MG63 (cell line): ENCODE measurements around the gene TXLNA. TPM values are rescaled to one million over a fixed set of nuclear protein-coding genes. Genes with fewer than 3 reads are reported as not detected.
"Not testable (repeated sequence)": the region's sequence is repeated elsewhere in the genome, so short reads cannot be mapped to it uniquely, and the experiment has no call there.

ENCODE experiments used
- DNase-seq: peaks from one replicate; pipeline ENCODE4 v3.0.0-alpha.2; 2020
- H3K27me3 ChIP-seq: fragments of 250-450 bp; sonication (Bioruptor Pico); 2 replicates; pipeline ENCODE4 v1.5.1; 2020; ENCODE audit warnings: mild to moderate bottlenecking, moderate library complexity
- H3K36me3 ChIP-seq: fragments of 250-450 bp; sonication (Bioruptor Pico); 2 replicates; pipeline ENCODE4 v1.5.1; 2020; ENCODE audit warnings: mild to moderate bottlenecking, moderate library complexity
- H3K4me3 ChIP-seq: fragments of 250-450 bp; sonication (Bioruptor Pico); 2 replicates; pipeline ENCODE4 v1.5.1; 2020; ENCODE audit warnings: mild to moderate bottlenecking, moderate library complexity
- H3K9me3 ChIP-seq: fragments of 250-450 bp; sonication (Bioruptor Pico); 2 replicates; pipeline ENCODE4 v1.5.1; 2020; ENCODE audit warnings: mild to moderate bottlenecking, moderate library complexity
- total RNA-seq: library from RNA; depleted of rRNA; stranded (reverse); fragments of >200 nt; shearing (Covaris generic); gene quantifications from 2 replicates; pipeline ENCODE4 v1.2.3, GENCODE V29; 2014; ENCODE audit warnings: low replicate concordance; rRNA removed

TXLNA gene
- total RNA-seq: 78.6 and 87.6 TPM in 2 replicates

DNA sequence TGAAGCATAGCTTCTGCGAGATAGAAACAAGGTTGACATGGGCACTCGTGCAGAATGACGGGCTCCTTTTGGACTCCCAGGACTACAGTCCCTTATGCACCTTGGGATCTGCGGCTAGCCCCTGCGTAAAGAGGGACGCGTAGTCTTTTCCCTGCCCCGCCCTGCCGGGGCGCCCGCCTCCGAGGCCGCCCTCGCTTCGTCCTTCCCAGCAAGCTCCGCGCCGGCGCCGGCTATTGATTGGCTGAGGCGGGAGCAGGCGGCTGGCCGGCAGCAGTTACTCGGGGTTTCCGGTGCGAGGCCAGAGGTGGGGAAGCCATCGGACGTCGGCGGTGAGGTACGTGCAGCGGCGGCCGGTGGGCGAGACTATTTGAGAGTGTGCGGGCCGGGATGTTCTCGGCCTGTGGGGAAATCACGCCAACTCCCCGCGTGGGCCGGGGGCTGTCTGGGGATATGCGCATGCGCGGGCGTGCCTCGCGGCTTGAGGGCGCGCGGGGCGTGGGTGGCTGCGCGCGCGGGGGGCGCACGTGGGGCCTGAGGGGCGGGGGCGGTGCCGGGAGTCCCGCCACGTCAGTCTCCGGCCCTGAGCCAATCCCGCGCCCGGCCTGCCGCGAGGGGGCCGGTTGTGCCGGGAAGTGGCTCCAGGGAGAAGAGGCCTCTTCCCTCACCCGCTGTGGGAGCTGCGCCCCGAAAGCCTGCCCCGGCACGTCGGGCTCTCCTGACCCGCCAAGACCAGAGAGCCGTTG, at the start of gene TXLNA:
Gene TXLNA (plus strand): TSS at position 233 of the 743 bp plus-strand sequence. CDS start 671 bp downstream, outside the sequence.
- Histone ChIP-seq H3K4me3 (peak within 1 kb of the TSS; percentile 97), H3K27me3 (no peaks in the 10 kb centered on the region), H3K9me3 (no peaks in the 10 kb centered on the region), H3K36me3 (peaks cover 43% of the 10 kb centered on the region)
- DNase-seq: peak; percentile 96

DNA sequence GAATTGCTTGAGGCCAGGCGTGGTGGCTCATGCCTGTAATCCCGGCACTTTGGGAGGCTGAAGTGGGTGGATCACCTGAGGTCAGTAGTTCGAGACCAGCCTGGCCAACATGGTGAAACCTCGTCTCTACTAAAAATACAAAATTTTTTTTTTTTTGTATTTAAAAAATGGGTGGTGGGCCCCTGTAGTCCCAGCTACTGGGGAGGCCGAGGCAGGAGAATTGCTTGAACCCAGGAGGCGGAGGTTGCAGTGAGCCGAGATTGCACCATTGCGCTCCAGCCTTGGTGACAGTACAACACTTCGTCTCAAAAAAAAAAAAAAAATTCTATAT, 45.6 kb upstream of the TXLNA start:
- not testable (repeated sequence) for DNase-seq, H3K9me3 ChIP-seq

GRCh38 chr1:32137111-32137510, 42.4 kb upstream of the TXLNA start:
- no peak overlapping the region for H3K4me3 ChIP-seq
- H3K27me3 ChIP-seq: no peaks in the 10 kb centered on the region
- H3K36me3 ChIP-seq: peaks cover 8% of the 10 kb centered on the region
- DNase-seq: no peak
- H3K9me3 ChIP-seq: no peaks in the 10 kb centered on the region

More for the DNA sequence above, 45.6 kb upstream of the TXLNA start:
- not testable (repeated sequence) for H3K27me3 ChIP-seq, H3K4me3 ChIP-seq
- peaks cover 11% of the 10 kb centered on the region for H3K36me3 ChIP-seq

DNA sequence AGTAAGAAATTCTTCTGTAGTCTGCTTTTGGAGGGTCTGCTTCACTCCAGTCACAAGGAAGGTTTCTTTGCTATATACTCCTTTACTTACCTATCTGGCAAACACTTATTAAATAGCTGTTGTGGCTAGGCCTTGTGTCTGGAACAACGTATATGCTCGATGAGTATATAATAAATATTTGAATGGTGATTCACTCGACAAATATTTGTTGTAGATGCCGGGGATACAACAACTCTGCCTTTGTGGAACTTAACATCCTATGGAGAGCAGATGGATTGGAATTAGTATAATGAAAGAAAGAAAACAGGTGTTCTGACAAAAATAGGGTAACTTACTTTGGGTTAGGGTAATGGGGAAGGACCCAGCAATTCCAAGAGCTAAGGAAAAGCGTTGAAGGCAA, 40.5 kb upstream of the TXLNA start:
- Histone ChIP-seq H3K4me3 (no peak overlapping the region), H3K36me3 (peaks cover 5% of the 10 kb centered on the region; the same call in 1 of the 2 replicates), H3K9me3 (no peaks in the 10 kb centered on the region), H3K27me3 (no peaks in the 10 kb centered on the region)
- DNase-seq: no peak

DNA sequence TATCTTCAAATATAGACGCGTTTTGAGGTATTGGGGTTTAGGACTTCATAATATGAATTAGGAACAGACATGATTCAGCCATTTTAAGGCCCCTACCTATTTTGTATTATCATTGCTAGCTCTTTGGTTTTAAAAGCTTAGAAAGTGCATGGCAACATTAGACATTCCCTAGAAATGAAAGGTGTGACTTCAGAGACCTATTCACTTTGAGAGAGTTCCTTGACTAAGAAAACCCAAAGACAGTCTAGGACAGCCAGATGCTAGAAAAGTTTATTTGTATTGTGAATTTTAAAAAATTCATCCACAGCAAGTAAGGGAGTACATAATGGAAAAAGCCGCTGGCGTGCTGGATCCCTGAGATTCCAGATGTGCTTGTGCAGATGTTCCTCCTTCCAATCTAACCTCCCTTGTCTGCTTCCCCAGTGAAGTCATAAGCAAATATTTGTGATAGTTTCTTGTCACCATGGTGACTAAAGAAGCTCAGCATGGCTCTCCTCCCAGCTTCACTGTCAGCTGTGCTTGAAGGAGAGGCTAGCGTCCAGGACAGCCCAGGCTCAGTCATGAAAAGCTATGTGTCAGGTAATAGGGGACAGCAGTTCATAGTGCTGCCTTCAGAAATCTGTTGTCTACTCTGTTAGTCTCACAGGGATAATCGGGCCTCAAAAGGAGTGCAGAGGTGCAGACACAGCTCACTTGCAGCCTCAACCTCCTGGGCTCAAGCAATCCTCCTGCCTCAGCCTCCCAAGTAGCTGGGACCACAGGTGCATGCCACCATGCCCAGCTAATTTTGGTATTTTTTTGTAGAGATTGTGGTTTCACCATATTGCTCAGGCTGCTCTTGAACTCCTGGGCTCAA, 36.8 kb upstream of the TXLNA start:
- peaks cover 9% of the 10 kb centered on the region for H3K36me3 ChIP-seq
- no peaks in the 10 kb centered on the region for H3K27me3 ChIP-seq
- H3K4me3 ChIP-seq: no peak overlapping the region
- H3K9me3 ChIP-seq: peaks cover under 1% of the 10 kb centered on the region; the same call in 1 of the 2 replicates
- DNase-seq: peak; percentile 54

- not testable (repeated sequence) for H3K27me3 ChIP-seq, H3K9me3 ChIP-seq, H3K4me3 ChIP-seq, DNase-seq
- peaks cover 15% of the 10 kb centered on the region for H3K36me3 ChIP-seq
These were observed 36.2 kb upstream of the TXLNA start for GRCh38 chr1:32143302-32143695.

GRCh38 chr1:32144033-32144432, 35.4 kb upstream of the TXLNA start:
- peaks cover 22% of the 10 kb centered on the region for H3K36me3 ChIP-seq
- DNase-seq: no peak

GRCh38 chr1:32147799-32148198, 31.7 kb upstream of the TXLNA start:
- not testable (repeated sequence) for H3K9me3 ChIP-seq, H3K27me3 ChIP-seq, DNase-seq, H3K4me3 ChIP-seq
- peaks cover 26% of the 10 kb centered on the region for H3K36me3 ChIP-seq

More at GRCh38 chr1:32144033-32144432, 35.4 kb upstream of the TXLNA start:
- H3K4me3 ChIP-seq: no peak overlapping the region
- no peaks in the 10 kb centered on the region for H3K27me3 ChIP-seq
- H3K9me3 ChIP-seq: peaks cover 9% of the 10 kb centered on the region

DNA sequence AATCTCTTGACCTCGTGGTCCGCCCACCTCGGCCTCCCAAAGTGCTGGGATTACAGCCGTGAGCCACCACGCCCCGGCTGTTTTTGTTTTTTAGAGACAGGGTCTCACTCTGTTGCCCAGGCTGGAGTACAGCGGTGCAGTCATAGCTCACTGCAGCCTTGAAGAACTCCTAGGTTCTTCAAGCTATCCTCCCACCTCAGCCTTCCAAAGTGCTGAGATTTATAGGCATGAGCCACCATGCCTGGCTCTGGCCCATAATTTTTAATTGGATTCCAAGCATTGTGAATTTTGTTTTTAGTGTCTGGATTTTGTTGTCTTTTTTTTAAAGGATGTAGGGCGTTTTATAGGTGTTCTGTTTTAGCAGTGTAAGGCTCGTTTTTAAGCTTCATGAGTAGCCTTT, 28.6 kb upstream of the TXLNA start:
- H3K36me3 ChIP-seq: peaks cover 32% of the 10 kb centered on the region
- H3K9me3 ChIP-seq: peaks cover 9% of the 10 kb centered on the region
- H3K4me3 ChIP-seq: no peak overlapping the region
- DNase-seq: no peak
- no peaks in the 10 kb centered on the region for H3K27me3 ChIP-seq

DNA sequence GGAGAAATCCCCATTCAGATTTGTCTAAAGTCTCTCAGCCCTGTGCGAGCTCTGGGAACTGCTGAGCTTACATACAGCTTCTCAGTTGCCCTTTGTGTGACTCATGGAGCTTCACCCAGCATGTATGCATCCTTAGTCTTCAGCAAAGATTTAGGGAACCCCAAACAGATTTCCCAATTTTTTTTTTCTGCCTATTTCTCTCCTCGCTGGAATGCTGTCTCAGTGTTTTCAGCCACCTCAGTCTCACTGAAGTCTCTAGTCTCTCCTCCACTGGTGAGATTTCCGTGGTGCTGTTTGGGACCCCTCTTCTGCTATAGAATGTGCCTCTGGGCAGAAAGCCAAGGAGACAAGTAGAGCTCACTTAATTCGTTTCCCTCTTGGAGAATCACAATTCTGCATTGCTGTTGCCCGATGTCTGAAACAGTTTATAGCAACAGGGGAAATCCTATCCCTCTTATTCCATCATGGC, 28.1 kb upstream of the TXLNA start:
- peak; percentile 55 for DNase-seq
- H3K9me3 ChIP-seq: peaks cover 9% of the 10 kb centered on the region
- peaks cover 35% of the 10 kb centered on the region for H3K36me3 ChIP-seq
- H3K27me3 ChIP-seq: no peaks in the 10 kb centered on the region
- no peak overlapping the region for H3K4me3 ChIP-seq

GRCh38 chr1:32159189-32159588, 20.3 kb upstream of the TXLNA start:
- DNase-seq: no peak
- no peaks in the 10 kb centered on the region for H3K9me3 ChIP-seq
- H3K36me3 ChIP-seq: peaks cover 65% of the 10 kb centered on the region
- H3K4me3 ChIP-seq: no peak overlapping the region
- no peaks in the 10 kb centered on the region for H3K27me3 ChIP-seq

DNA sequence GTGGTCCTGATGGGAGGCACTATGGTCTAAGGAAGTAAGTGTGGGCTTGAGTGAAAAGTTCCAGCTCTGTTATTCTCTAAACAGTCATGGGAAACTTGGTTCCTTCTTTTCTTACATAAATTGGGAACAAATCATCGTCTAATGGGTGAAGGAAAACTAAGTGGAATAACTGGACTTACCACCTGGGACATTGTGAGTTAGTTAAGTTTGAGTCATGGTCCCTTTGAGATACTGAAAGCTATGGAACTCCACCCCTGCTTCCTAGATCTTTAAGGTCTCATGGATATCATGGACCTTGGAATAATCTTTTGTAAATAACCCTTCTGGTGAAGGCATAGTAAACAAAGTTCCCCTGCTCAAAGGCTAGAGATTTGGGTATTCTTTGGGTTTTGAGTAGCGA, 16.1 kb upstream of the TXLNA start:
- Histone ChIP-seq H3K27me3 (no peaks in the 10 kb centered on the region), H3K4me3 (no peak overlapping the region), H3K9me3 (no peaks in the 10 kb centered on the region), H3K36me3 (peaks cover 55% of the 10 kb centered on the region)
- DNase-seq: no peak

GRCh38 chr1:32165633-32166032, 13.8 kb upstream of the TXLNA start:
- peaks cover 52% of the 10 kb centered on the region for H3K36me3 ChIP-seq
- not testable (repeated sequence) for H3K4me3 ChIP-seq, DNase-seq, H3K9me3 ChIP-seq, H3K27me3 ChIP-seq

DNA sequence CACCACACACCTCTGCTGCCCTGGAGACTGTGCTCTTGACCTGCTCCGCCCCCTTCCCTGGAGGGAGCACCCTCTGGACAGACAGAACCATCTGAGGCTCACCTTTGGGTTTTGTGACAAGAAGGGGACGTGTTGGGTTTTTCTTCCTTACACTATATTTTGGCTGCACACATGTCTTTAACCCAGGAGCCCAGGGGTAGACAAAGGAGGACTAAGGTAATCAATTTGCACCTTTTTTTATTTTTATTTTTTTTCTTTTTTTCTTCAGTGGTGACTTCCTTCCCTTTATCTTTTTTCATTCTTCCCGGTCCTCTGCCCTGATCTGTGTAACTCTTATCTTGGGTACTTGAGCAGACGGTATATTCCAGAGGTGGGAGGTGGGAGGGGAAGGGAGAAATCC, 8.5 kb upstream of the TXLNA start:
- no peak for DNase-seq
- Histone ChIP-seq H3K36me3 (peaks cover 58% of the 10 kb centered on the region), H3K4me3 (no peak overlapping the region), H3K27me3 (no peaks in the 10 kb centered on the region), H3K9me3 (no peaks in the 10 kb centered on the region)

DNA sequence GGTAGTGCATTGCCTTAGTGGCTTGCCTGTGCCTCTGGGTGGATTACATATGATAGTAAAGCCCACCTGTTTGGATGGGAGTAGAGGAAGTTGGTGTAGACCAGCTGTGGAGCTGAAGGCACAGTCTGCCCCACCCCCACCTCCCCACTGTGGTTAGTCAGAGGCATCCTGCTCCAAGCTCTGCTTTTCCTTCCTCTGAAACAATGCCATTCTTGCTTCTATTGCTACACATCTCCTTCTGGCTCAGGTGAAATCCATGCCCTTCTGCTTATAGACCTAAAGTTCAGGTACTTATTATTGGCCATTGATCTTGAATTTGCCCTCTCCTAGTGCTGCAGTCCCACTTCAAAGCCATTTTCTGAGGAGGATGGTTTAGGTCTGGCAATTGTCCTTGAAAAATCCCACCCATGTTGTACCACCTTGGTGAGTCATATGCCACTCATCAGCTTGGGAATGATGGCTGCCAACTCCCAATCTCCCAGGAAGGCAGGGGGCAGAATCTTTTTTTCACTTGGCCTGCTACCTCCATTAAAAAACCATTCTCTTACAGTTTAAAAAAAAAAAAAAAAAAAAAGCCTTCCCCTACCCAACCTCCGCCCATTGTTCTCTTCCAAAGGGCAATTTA, 6.7 kb upstream of the TXLNA start:
- DNase-seq: no peak

GRCh38 chr1:32178380-32179192, 889 bp upstream of the TXLNA start:
- Histone ChIP-seq H3K27me3 (no peaks in the 10 kb centered on the region), H3K36me3 (peaks cover 43% of the 10 kb centered on the region), H3K9me3 (no peaks in the 10 kb centered on the region), H3K4me3 (peak overlapping the region; percentile 97)
- DNase-seq: no peak

More for the DNA sequence above, 6.7 kb upstream of the TXLNA start:
- peaks cover 47% of the 10 kb centered on the region for H3K36me3 ChIP-seq
- no peaks in the 10 kb centered on the region for H3K9me3 ChIP-seq
- no peak overlapping the region for H3K4me3 ChIP-seq
- no peaks in the 10 kb centered on the region for H3K27me3 ChIP-seq
